SK-N-SH treated with all-trans-retinoic acid at 6 μM for 48 hours (cell line): ENCODE measurements around the gene HSD11B2.
A peak's percentile ranks its signal among the peaks of the same experiment; 100 is the strongest.
"Not testable (repeated sequence)": the region's sequence is repeated elsewhere in the genome, so short reads cannot be mapped to it uniquely, and the experiment has no call there.

Source experiments
- ATAC-seq: fragments of 200-7000 bp; cut with Tn5 transposase; 3 replicates; pipeline ENCODE4 v1.9.1; 2020; ENCODE audit warnings: mild to moderate bottlenecking, moderate library complexity
- ARNTL ChIP-seq: fragments of 450-650 bp; formaldehyde crosslinking; IDR thresholded peaks from 2 replicates; pipeline ENCODE4 v1.5.0; 2020; ENCODE audit warnings: low read depth, mild to moderate bottlenecking, moderate library complexity, borderline replicate concordance
- BACH2 ChIP-seq: fragments of 250-450 bp; sonication (Bioruptor Pico); IDR thresholded peaks from 2 replicates; pipeline ENCODE4 v1.9.0; 2021; ENCODE audit warnings: mild to moderate bottlenecking, borderline replicate concordance
- CSDC2 ChIP-seq: fragments of 250-450 bp; sonication (Bioruptor Pico); IDR thresholded peaks from 2 replicates; pipeline ENCODE4 v1.5.0; 2020; ENCODE audit warnings: mild to moderate bottlenecking, moderate library complexity
- ESRRG ChIP-seq: fragments of 250-450 bp; sonication (Bioruptor Pico); IDR thresholded peaks from 2 replicates; pipeline ENCODE4 v1.6.1; 2021; ENCODE audit warnings: mild to moderate bottlenecking
- GLIS3 ChIP-seq: fragments of 250-450 bp; sonication (Bioruptor Pico); IDR thresholded peaks from 2 replicates; pipeline ENCODE4 v1.5.0; 2020; ENCODE audit warnings: mild to moderate bottlenecking, moderate library complexity
- RARB ChIP-seq: fragments of 250-450 bp; sonication (Bioruptor Pico); IDR thresholded peaks from 2 replicates; pipeline ENCODE4 v1.8.0; 2021; ENCODE audit warnings: mild to moderate bottlenecking, moderate library complexity
- SNAI2 ChIP-seq: fragments of 250-450 bp; sonication (Bioruptor Pico); IDR thresholded peaks from 2 replicates; pipeline ENCODE4 v1.5.0; 2020; ENCODE audit warnings: mild to moderate bottlenecking, moderate library complexity
- ZC3H10 ChIP-seq: fragments of 250-450 bp; sonication (Bioruptor Pico); IDR thresholded peaks from 2 replicates; pipeline ENCODE4 v1.5.1; 2021; ENCODE audit warnings: mild to moderate bottlenecking, moderate library complexity
- ZFP30 ChIP-seq: fragments of 450-650 bp; formaldehyde crosslinking; IDR thresholded peaks from 2 replicates; pipeline ENCODE4 v1.5.0; 2022; ENCODE audit warnings: mild to moderate bottlenecking, moderate library complexity
- ZNF565 ChIP-seq: fragments of 450-650 bp; formaldehyde crosslinking; conservative IDR thresholded peaks from 2 replicates; pipeline ENCODE4 v1.5.0; 2020; ENCODE audit warnings: low read depth, mild to moderate bottlenecking, moderate library complexity
- ZNF8 ChIP-seq: fragments of 450-650 bp; formaldehyde crosslinking; IDR thresholded peaks from 2 replicates; pipeline ENCODE4 v1.5.0; 2020; ENCODE audit warnings: mild to moderate bottlenecking, moderate library complexity
- TF ChIP-seq, protein P1 (sequence below): fragments of 250-450 bp; sonication (Bioruptor Pico); IDR thresholded peaks from 2 replicates; pipeline ENCODE4 v1.5.1; 2021; ENCODE audit warnings: mild to moderate bottlenecking, moderate library complexity
- TF ChIP-seq, protein P2 (sequence below): fragments of 250-450 bp; sonication (Bioruptor Pico); IDR thresholded peaks from 2 replicates; pipeline ENCODE4 v1.5.1; 2020; ENCODE audit warnings: low read depth, mild to moderate bottlenecking, moderate library complexity
- TF ChIP-seq, protein P3 (sequence below): fragments of 250-450 bp; sonication (Bioruptor Pico); IDR thresholded peaks from 2 replicates; pipeline ENCODE4 v1.5.0; 2020; ENCODE audit warnings: mild to moderate bottlenecking, moderate library complexity
- TF ChIP-seq, protein P4 (sequence below): fragments of 250-450 bp; sonication (Bioruptor Pico); IDR thresholded peaks from 2 replicates; pipeline ENCODE4 v1.8.0; 2020; ENCODE audit warnings: mild to moderate bottlenecking, moderate library complexity, borderline replicate concordance

HSD11B2 gene

DNA sequence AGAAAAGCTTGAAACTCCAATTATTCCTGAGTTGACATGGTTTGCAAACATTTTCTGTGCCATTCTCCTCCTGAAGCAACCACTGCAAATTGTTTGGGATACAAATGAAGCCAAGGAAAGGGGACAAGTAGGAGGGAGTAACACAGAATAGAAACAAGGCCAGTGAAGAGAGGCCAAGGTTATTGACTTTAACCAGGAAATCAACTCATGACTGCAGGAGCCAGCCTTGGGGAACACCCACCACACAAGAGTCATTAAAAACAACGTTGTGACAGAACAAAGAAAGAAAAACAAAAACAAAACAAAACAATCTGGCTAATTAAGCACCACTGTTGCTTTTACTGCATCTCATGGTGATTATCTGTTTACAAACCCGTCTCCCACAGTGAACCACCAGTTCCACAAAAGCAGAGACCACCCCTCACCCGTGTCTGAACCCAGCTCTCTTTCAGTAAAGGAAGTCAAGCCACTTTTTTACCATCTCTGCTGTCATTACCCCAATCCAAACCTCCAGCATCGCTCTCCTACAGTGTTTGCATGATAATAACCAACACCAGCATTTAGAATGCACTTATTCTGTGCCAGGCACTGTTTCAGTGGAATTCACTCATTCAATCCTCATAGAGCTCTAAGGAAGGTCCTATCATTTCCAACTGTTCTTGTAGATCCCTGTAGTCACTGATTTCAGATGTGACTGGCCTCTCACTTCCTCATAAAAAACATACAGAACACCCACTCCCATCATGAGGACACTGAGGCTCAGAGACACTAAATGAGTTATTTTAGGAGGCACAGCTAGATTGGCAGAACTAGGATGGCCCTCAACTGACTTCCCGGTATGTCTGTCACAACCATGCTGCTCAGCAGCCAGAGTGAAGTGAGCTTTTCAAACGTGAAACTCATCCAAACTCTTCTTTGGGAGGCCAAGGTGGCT lies 16.7 kb upstream of the HSD11B2 start:
- no peak for ATAC-seq
- no peak for TF ChIP-seq ZNF8

DNA sequence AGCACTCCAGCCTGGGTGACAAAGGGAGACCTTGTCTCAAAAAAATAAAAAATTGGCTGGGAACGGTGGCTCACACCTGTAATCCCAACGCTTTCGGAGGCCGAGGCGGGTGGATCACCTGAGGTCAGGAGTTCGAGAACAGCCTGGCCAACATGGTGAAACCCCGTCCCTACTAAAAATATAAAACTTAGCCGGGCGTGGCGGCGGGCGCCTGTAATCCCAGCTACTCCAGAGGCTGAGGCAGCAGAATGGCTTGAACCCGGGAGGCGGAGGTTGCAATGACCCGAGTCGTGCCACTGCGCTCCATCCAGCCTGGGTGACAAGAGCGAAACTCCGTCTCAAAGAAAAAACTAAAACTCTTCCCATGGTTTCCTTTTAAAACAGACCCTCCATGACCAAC lies 15.5 kb upstream of the HSD11B2 start:
- ATAC-seq: not testable (repeated sequence)

DNA sequence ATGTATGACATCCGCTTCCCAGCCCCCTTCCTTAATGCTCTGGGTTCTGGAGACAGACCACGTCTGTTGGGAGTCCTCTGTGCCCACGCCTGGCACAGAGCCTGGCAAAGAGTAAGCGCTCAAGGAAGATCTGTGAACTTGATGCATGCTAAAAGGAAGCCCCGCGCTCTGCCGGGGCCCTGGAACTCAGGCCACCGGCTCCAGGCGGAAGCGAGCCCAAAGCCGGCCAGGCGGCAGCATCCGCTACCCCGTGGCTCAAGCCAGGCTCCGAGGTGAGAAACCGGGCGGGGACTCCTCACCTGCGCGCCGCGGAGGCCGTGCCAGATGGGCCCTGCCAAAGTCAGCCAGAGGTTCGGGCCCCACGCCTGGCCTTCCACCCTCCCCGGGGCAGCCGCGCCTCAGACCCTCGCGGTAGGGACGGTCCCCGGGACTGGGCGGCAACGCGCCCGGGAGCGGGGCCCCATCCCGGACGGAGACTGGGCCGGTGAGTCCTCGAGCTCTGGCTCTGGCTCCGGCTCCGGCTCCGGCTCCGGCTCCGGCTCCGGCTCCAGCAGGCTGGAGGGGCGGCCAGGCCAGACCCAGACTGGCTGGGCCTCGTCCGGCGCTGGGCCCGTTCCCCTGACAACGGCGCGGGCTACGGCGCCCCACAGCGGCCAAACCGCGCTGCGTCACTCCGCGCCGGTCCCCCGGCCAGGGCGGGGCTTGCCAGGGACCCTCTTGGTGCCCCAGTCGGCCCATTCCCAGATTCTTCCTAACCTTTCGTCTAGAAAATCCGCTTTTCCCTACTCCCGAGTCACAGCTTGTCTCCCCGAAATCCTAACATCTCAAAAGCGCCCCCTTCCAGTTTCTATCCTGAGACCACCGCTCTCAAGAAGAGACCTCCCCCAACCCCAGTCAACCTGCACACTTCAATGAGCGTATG lies 14.8 kb upstream of the HSD11B2 start, which contains the start of gene ZDHHC1:
TSS of gene ZDHHC1 (minus strand) at position 606 of the 922 bp plus-strand sequence. CDS start 8,702 bp downstream, outside the sequence.
- 0 out of 2 replicates have a peak, but pooled peaks have one; percentile 6 for TF ChIP-seq CSDC2
- TF ChIP-seq RARB (CRISPR knock-in tag): no peak
- ATAC-seq: peak; percentile 92

DNA sequence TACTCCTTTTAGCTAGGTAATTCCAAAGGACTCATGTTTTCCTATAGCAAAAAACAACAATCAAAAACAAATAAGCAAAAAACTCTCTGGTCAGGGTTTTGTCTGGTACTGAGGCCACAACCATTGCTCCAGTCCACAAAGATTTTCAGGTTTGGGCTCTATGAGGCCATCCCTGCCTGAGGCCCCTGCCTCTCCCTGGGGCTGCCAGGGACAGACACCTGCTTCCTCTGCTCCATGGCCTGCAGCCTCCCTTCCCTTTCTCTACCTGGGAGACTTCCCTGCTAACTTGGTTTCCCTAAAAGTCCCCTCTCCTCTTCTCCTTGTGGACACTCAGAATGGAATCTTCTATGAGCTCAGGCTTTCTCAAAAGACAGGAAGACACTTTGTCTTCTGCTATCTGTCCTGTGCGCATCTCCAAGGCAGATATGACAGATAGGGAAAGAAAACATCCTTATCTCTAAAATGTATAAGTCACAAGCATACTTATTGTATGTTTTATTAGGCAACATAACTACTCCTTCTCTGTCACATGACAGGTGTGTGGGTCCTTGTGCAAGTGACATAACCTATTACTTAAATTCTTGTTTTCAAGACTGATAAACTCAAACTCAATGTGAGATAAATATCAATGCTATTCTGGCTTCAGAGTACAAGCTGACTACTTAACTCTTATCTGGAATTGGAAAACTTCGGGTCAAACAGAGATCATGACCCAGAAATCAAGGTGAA lies 13.4 kb upstream of the HSD11B2 start:
- ATAC-seq: no peak
- no peak for TF ChIP-seq ESRRG (CRISPR knock-in tag)

DNA sequence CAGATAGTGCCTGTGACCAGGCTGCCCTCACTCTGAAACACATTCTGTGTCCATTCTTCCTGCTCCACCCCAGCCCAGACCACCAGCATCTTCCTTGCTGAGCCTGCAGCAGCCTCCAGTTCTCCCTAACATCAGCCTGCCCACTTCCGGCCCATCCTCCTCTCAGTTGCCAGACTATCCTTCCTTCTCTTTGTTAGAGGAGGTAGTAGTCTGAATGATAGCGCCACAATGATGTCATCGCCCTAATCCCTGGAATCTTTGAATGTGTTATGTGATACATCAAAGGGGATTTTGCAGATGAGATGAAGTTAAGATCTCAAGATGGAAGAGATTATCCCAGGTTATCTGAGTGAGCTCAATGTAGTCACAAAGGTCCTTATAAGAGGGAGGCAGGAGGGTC lies 11.4 kb upstream of the HSD11B2 start:
- no peak for TF ChIP-seq SNAI2 (CRISPR knock-in tag)
- no peak for TF ChIP-seq BACH2
- TF ChIP-seq ZFP30 (CRISPR knock-in tag): no peak
- TF ChIP-seq GLIS3 (CRISPR knock-in tag): no peak
- no peak for TF ChIP-seq ESRRG (CRISPR knock-in tag)
- TF ChIP-seq, protein P1, sequence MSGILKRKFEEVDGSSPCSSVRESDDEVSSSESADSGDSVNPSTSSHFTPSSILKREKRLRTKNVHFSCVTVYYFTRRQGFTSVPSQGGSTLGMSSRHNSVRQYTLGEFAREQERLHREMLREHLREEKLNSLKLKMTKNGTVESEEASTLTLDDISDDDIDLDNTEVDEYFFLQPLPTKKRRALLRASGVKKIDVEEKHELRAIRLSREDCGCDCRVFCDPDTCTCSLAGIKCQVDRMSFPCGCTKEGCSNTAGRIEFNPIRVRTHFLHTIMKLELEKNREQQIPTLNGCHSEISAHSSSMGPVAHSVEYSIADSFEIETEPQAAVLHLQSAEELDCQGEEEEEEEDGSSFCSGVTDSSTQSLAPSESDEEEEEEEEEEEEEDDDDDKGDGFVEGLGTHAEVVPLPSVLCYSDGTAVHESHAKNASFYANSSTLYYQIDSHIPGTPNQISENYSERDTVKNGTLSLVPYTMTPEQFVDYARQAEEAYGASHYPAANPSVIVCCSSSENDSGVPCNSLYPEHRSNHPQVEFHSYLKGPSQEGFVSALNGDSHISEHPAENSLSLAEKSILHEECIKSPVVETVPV (CRISPR knock-in tag): no peak
- TF ChIP-seq ZNF565: no peak
- no peak for TF ChIP-seq ZNF8
- TF ChIP-seq, protein P2, sequence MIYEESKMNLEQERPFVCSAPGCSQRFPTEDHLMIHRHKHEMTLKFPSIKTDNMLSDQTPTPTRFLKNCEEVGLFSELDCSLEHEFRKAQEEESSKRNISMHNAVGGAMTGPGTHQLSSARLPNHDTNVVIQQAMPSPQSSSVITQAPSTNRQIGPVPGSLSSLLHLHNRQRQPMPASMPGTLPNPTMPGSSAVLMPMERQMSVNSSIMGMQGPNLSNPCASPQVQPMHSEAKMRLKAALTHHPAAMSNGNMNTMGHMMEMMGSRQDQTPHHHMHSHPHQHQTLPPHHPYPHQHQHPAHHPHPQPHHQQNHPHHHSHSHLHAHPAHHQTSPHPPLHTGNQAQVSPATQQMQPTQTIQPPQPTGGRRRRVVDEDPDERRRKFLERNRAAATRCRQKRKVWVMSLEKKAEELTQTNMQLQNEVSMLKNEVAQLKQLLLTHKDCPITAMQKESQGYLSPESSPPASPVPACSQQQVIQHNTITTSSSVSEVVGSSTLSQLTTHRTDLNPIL (CRISPR knock-in tag): no peak
- TF ChIP-seq, protein P3, sequence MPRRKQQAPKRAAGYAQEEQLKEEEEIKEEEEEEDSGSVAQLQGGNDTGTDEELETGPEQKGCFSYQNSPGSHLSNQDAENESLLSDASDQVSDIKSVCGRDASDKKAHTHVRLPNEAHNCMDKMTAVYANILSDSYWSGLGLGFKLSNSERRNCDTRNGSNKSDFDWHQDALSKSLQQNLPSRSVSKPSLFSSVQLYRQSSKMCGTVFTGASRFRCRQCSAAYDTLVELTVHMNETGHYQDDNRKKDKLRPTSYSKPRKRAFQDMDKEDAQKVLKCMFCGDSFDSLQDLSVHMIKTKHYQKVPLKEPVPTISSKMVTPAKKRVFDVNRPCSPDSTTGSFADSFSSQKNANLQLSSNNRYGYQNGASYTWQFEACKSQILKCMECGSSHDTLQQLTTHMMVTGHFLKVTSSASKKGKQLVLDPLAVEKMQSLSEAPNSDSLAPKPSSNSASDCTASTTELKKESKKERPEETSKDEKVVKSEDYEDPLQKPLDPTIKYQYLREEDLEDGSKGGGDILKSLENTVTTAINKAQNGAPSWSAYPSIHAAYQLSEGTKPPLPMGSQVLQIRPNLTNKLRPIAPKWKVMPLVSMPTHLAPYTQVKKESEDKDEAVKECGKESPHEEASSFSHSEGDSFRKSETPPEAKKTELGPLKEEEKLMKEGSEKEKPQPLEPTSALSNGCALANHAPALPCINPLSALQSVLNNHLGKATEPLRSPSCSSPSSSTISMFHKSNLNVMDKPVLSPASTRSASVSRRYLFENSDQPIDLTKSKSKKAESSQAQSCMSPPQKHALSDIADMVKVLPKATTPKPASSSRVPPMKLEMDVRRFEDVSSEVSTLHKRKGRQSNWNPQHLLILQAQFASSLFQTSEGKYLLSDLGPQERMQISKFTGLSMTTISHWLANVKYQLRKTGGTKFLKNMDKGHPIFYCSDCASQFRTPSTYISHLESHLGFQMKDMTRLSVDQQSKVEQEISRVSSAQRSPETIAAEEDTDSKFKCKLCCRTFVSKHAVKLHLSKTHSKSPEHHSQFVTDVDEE (CRISPR knock-in tag): no peak
- no peak for TF ChIP-seq CSDC2
- no peak for TF ChIP-seq ZC3H10 (CRISPR knock-in tag)
- TF ChIP-seq, protein P4, sequence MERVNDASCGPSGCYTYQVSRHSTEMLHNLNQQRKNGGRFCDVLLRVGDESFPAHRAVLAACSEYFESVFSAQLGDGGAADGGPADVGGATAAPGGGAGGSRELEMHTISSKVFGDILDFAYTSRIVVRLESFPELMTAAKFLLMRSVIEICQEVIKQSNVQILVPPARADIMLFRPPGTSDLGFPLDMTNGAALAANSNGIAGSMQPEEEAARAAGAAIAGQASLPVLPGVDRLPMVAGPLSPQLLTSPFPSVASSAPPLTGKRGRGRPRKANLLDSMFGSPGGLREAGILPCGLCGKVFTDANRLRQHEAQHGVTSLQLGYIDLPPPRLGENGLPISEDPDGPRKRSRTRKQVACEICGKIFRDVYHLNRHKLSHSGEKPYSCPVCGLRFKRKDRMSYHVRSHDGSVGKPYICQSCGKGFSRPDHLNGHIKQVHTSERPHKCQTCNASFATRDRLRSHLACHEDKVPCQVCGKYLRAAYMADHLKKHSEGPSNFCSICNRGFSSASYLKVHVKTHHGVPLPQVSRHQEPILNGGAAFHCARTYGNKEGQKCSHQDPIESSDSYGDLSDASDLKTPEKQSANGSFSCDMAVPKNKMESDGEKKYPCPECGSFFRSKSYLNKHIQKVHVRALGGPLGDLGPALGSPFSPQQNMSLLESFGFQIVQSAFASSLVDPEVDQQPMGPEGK: no peak
- TF ChIP-seq ARNTL (CRISPR knock-in tag): no peak
- no peak for ATAC-seq
